Measurements from ENCODE around the gene IKZF1. TPM values are rescaled to one million over a fixed set of nuclear protein-coding genes. Genes with fewer than 3 reads are reported as not detected.

IKZF1 gene
- total and polyA plus RNA-seq, 9 of the 15 experiments (the other 6 are each of a cell fraction or from before 2014, with no cell fraction given) = 12.6 to 85.3 (median 44.7) TPM

GRCh38 chr7:50416527-50417182 is 112.1 kb downstream of the IKZF1 start (continued):
- TF ChIP-seq E2F6 (IDR thresholded peaks at IDR 0.05; ENCODE audit: borderline replicate concordance in 1 of 2, extremely low read depth in 1 of 2, insufficient read depth in 1 of 2, insufficient read length in 1 of 2, low read depth in 1 of 2, low read length in 1 of 2, poor library complexity in 1 of 2, severe bottlenecking in 1 of 2) = peak in 1 of 2 experiments; percentile 45

DNA sequence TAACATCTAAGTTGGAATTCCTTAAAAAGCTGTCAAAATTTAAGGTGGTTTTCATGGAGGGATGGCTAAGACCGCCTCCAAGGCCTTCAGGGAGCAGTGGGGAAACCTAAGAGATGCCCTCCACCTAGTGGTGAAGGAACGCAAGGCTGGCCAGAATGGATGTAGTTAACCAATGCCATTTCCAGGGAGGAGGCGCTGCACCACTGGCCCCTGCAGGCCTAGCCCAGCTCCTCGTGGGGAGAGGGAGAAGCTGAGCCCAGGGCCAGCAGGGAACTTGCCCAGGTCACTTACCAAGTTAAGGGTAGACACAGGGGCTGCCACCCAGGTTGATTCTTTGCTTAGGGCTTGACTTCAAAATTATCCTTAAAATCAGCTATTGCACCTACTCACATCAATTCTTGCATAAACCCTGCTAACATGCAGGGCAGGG is 113.6 kb downstream of the IKZF1 start:
- H3K4me3 ChIP-seq = no peak overlapping the region
- H3K4me1 ChIP-seq (replicated peaks in 1 of 2; ENCODE audit: control insufficient read depth in 2 of 2, insufficient read depth in 2 of 2, low read length in 2 of 2) = peaks cover 0 to 2% of the 10 kb centered on the region in 2 experiments; a peak in 1 of 5 replicates
- DNase-seq (ENCODE audit: extremely low read depth in 1 of 4, low spot score in 3 of 4) = peak; percentile 75 to 90 (median 79)
- BruUV-seq (replicated peaks) = no TSS peak
- 0 out of 2 replicates have a peak, but pooled peaks cover 4% of the 10 kb centered on the region for H4K20me1 ChIP-seq (replicated peaks; ENCODE audit: control insufficient read depth, insufficient read depth, low read length)
- H3K9me1 ChIP-seq (ENCODE audit: control insufficient read depth, insufficient read depth, low read length) = no peaks in the 10 kb centered on the region
- H3K27me3 ChIP-seq (ENCODE audit: control insufficient read depth in 2 of 2, insufficient read depth in 2 of 2, low read length in 2 of 2) = 0 out of 5 replicates have a peak, but pooled peaks cover 0 to 2% of the 10 kb centered on the region in 2 experiments
- ChIA-PET POLR2A (interaction anchor here (0.6 to 1.1 kb wide), 3 partner anchors 11 to 41 kb away, joined by 3 to 4 read pairs (median 3); no protein-coding TSS in a partner anchor), CTCF (ENCODE audit: low intra/inter-chr PET ratio) (interaction anchor here (0.6 to 1.4 kb wide), 7 partner anchors 49 to 326 kb away, joined by 3 to 12 read pairs (median 5); partner anchors contain the start of gene ZPBP)
- 2% methylated on average over 3 of the region's 4 CpGs for WGBS (ENCODE audit: insufficient coverage, low coverage, missing lambda C conversion rate)
- no peak overlapping the region for H3K27ac ChIP-seq (ENCODE audit: extremely low read depth, low read depth, low read length)
- in situ Hi-C loops (cut with MboI) = no loop called here
- H3K9ac ChIP-seq (ENCODE audit: insufficient read depth in 1 of 2, low read depth in 2 of 2, low read length in 2 of 2) = no peak overlapping the region
- H3K79me2 ChIP-seq (ENCODE audit: control insufficient read depth, insufficient read depth, low read length) = no peaks in the 10 kb centered on the region
- ATAC-seq = peak; percentile 100
- FAIRE-seq = peak; percentile 99
- H3K4me2 ChIP-seq (ENCODE audit: insufficient read depth, low read length) = no peak overlapping the region
- H2AFZ ChIP-seq (ENCODE audit: low read depth, low read length) = no peak overlapping the region
- H3K36me3 ChIP-seq (ENCODE audit: control insufficient read depth, insufficient read depth, low read length) = no peaks in the 10 kb centered on the region
- intact Hi-C loops (cut with micrococcal nuclease) = loop anchor here (1.0 to 10.0 kb wide), 7 partner anchors 51 to 563 kb away; no protein-coding TSS in a partner anchor
- H3K9me3 ChIP-seq (replicated peaks; ENCODE audit: control insufficient read depth, insufficient read depth, low read depth, low read length) = no peaks in the 10 kb centered on the region
- TF ChIP-seq RCOR1 (IDR thresholded peaks at IDR 0.05; ENCODE audit: borderline replicate concordance in 1 of 2, low read depth in 2 of 2, low read length in 2 of 2) (peak in 1 of 2 experiments; percentile 84; a peak in 2 of 4 replicates), CEBPB (tag; IDR thresholded peaks at IDR 0.05) (peak; percentile 16; the same call in 1 of the 2 replicates), SRF (CRISPR knock-in tag; IDR thresholded peaks at IDR 0.05) (peak in 1 of 2 experiments; percentile 58; a peak in 1 of 4 replicates), BHLHE40 (IDR thresholded peaks at IDR 0.05; ENCODE audit: low read length) (peak; percentile 34; the same call in 1 of the 2 replicates), RB1 (IDR thresholded peaks at IDR 0.05; ENCODE audit: low read depth) (peak; percentile 53; the same call in 1 of the 2 replicates), STAG1 (CRISPR knock-in tag; IDR thresholded peaks at IDR 0.05; ENCODE audit: borderline replicate concordance) (peak; percentile 90; the same call in 1 of the 2 replicates), SMARCC2 (IDR thresholded peaks at IDR 0.05; ENCODE audit: low read depth) (no peak), SMC3 (conservative IDR thresholded peaks at IDR 0.05; ENCODE audit: insufficient read depth, low read depth, low read length) (peak; percentile 98), PKNOX1 (IDR thresholded peaks at IDR 0.05) (no peak)
- TF ChIP-seq, protein P1, sequence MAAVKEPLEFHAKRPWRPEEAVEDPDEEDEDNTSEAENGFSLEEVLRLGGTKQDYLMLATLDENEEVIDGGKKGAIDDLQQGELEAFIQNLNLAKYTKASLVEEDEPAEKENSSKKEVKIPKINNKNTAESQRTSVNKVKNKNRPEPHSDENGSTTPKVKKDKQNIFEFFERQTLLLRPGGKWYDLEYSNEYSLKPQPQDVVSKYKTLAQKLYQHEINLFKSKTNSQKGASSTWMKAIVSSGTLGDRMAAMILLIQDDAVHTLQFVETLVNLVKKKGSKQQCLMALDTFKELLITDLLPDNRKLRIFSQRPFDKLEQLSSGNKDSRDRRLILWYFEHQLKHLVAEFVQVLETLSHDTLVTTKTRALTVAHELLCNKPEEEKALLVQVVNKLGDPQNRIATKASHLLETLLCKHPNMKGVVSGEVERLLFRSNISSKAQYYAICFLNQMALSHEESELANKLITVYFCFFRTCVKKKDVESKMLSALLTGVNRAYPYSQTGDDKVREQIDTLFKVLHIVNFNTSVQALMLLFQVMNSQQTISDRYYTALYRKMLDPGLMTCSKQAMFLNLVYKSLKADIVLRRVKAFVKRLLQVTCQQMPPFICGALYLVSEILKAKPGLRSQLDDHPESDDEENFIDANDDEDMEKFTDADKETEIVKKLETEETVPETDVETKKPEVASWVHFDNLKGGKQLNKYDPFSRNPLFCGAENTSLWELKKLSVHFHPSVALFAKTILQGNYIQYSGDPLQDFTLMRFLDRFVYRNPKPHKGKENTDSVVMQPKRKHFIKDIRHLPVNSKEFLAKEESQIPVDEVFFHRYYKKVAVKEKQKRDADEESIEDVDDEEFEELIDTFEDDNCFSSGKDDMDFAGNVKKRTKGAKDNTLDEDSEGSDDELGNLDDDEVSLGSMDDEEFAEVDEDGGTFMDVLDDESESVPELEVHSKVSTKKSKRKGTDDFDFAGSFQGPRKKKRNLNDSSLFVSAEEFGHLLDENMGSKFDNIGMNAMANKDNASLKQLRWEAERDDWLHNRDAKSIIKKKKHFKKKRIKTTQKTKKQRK (IDR thresholded peaks at IDR 0.05; ENCODE audit: borderline replicate concordance, low read depth, low read length) = no peak
